HepG2 (cell line): ENCODE data around the gene AKR7A3. TPM values are rescaled to one million over a fixed set of nuclear protein-coding genes. Genes with fewer than 3 reads are reported as not detected.

Experiments used
- ATF7 ChIP-seq, 2 experiments: fragments of 450-650 bp in 1 of 2; sonication (generic) in 1 of 2; formaldehyde crosslinking in 1 of 2; IDR thresholded peaks; 2 replicates each; pipeline versions ENCODE4 v1.4.0 to v1.6.1; 2016 to 2020; ENCODE audit warnings: antibody characterized with exemption in 1 of 2, mild to moderate bottlenecking in 1 of 2, missing genetic modification reagents in 1 of 2
- DBP ChIP-seq: sonication (generic); formaldehyde crosslinking; IDR thresholded peaks from 2 replicates; pipeline ENCODE4 v1.4.0; 2020; ENCODE audit warnings: missing genetic modification reagents; ENCODE audit errors: not compliant biosample characterization
- FOXA3 ChIP-seq: IDR thresholded peaks from 2 replicates; pipeline ENCODE4 v1.6.1; 2016; ENCODE audit warnings: missing genetic modification reagents, missing compliant biosample characterization
- HCFC1 ChIP-seq: fragments of 150-350 bp; IDR thresholded peaks from 2 replicates; pipeline ENCODE4 v1.6.1; 2014; ENCODE audit warnings: low read depth, low read length
- HHEX ChIP-seq: IDR thresholded peaks from 2 replicates; pipeline ENCODE4 v1.6.1; 2016; ENCODE audit warnings: control low read depth
- HNRNPK ChIP-seq: fragments of 200-400 bp; formaldehyde crosslinking; IDR thresholded peaks from 2 replicates; pipeline ENCODE4 v1.6.1; 2018; ENCODE audit warnings: low read length, low read depth, moderate library complexity, mild to moderate bottlenecking; ENCODE audit not compliant: poor library complexity, severe bottlenecking
- IKZF5 ChIP-seq: IDR thresholded peaks from 2 replicates; pipeline ENCODE4 v1.6.1; 2018; ENCODE audit warnings: missing genetic modification reagents, mild to moderate bottlenecking, missing compliant biosample characterization
- MAX ChIP-seq: IDR thresholded peaks from 2 replicates; pipeline ENCODE4 v1.6.1; 2012; ENCODE audit warnings: inconsistent platforms
- NAIF1 ChIP-seq: sonication (generic); formaldehyde crosslinking; IDR thresholded peaks from 2 replicates; pipeline ENCODE4 v1.5.0; 2020; ENCODE audit warnings: mild to moderate bottlenecking, missing genetic modification reagents, borderline replicate concordance
- TCF7 ChIP-seq: sonication (generic); IDR thresholded peaks from 2 replicates; pipeline ENCODE4 v1.6.1; 2016; ENCODE audit warnings: antibody characterized with exemption, low read depth
- TEAD3 ChIP-seq: optimal IDR thresholded peaks from 2 replicates; pipeline ENCODE3; 2016; ENCODE audit warnings: borderline replicate concordance
- THYN1 ChIP-seq: sonication (generic); formaldehyde crosslinking; IDR thresholded peaks from 2 replicates; pipeline ENCODE4 v1.8.1; 2023; ENCODE audit warnings: low read depth, mild to moderate bottlenecking, moderate library complexity, missing genetic modification reagents, borderline replicate concordance
- ZBTB1 ChIP-seq: sonication (generic); formaldehyde crosslinking; IDR thresholded peaks from 2 replicates; pipeline ENCODE4 v1.4.0; 2020; ENCODE audit warnings: missing genetic modification reagents, borderline replicate concordance
- ZBTB21 ChIP-seq: sonication (generic); formaldehyde crosslinking; IDR thresholded peaks from 2 replicates; pipeline ENCODE4 v1.4.0; 2020; ENCODE audit warnings: missing genetic modification reagents
- ZNF232 ChIP-seq: sonication (generic); formaldehyde crosslinking; IDR thresholded peaks from 2 replicates; pipeline ENCODE4 v1.4.0; 2020; ENCODE audit warnings: missing genetic modification reagents, borderline replicate concordance
- ZNF253 ChIP-seq: sonication (generic); formaldehyde crosslinking; IDR thresholded peaks from 2 replicates; pipeline ENCODE4 v1.8.0; 2022; ENCODE audit warnings: mild to moderate bottlenecking, missing genetic modification reagents, borderline replicate concordance
- ZNF460 ChIP-seq: sonication (generic); formaldehyde crosslinking; IDR thresholded peaks from 2 replicates; pipeline ENCODE4 v1.5.1; 2020; ENCODE audit warnings: missing genetic modification reagents, mild to moderate bottlenecking, borderline replicate concordance
- ZNF557 ChIP-seq: sonication (generic); formaldehyde crosslinking; IDR thresholded peaks from 2 replicates; pipeline ENCODE4 v1.4.0; 2020; ENCODE audit warnings: missing genetic modification reagents
- ZNF619 ChIP-seq: sonication (generic); formaldehyde crosslinking; IDR thresholded peaks from 2 replicates; pipeline ENCODE4 v1.4.0; 2020; ENCODE audit warnings: mild to moderate bottlenecking, missing genetic modification reagents
- polyA plus RNA-seq, 8 experiments: library from polyadenylated mRNA; depleted of rRNA in 3 of 8; stranded (reverse) in 7 of 8; unstranded in 1 of 8; fragments of >200 nt; fragmentation: Illumina TruSeq in 4 of 8; extraction: Trizol in 4 of 8; gene quantifications; 2 replicates each; pipeline versions ENCODE4 v1.2.1 to v1.2.3, GENCODE V29; 2011 to 2016; ENCODE audit warnings: low read depth in 4 of 8, missing spikeins in 1 of 8, mixed read lengths in 1 of 8; ENCODE audit not compliant: insufficient read depth in 1 of 8
- total RNA-seq, 5 experiments: library from RNA; depleted of rRNA; stranded (reverse); fragments of >200 nt; fragmentation: Illumina TruSeq; extraction: Trizol; gene quantifications; 2 replicates each; pipeline ENCODE4 v1.2.3, GENCODE V29; 2016; ENCODE audit warnings: low read depth in 1 of 5
- TF ChIP-seq, protein P1 (sequence below): sonication (generic); formaldehyde crosslinking; IDR thresholded peaks from 2 replicates; pipeline ENCODE4 v1.8.0; 2023; ENCODE audit warnings: mild to moderate bottlenecking, missing genetic modification reagents
- TF ChIP-seq, protein P2 (sequence below): sonication (generic); formaldehyde crosslinking; IDR thresholded peaks from 2 replicates; pipeline ENCODE4 v1.4.0; 2020; ENCODE audit warnings: missing genetic modification reagents, low read depth, mild to moderate bottlenecking, borderline replicate concordance

The AKR7A3 gene
- total and polyA plus RNA-seq, 2 of the 13 experiments (the other 11 are each of a cell fraction or from before 2014, with no cell fraction given): 0.58 to 1.00 TPM

- TF ChIP-seq THYN1 (CRISPR knock-in tag) (no peak), ZNF232 (CRISPR knock-in tag) (0 out of 2 replicates have a peak, but pooled peaks have one; percentile 37), NAIF1 (CRISPR knock-in tag) (0 out of 2 replicates have a peak, but pooled peaks have one; percentile 28), ATF7 (IDR thresholded peaks at IDR 0.05) (no peak), ATF7 (CRISPR knock-in tag; IDR thresholded peaks at IDR 0.05) (0 out of 2 replicates have a peak, but pooled peaks have one; percentile 55), MAX (peak; percentile 98), ZBTB21 (CRISPR knock-in tag) (no peak), ZNF460 (CRISPR knock-in tag) (no peak), ZNF619 (CRISPR knock-in tag) (0 out of 2 replicates have a peak, but pooled peaks have one; percentile 12), HNRNPK (peak; percentile 78), TEAD3 (CRISPR knock-in tag) (peak; percentile 80), ZBTB1 (CRISPR knock-in tag) (no peak), IKZF5 (CRISPR knock-in tag) (peak; percentile 88), ZNF557 (CRISPR knock-in tag) (no peak), DBP (no peak), TCF7 (no peak), ZNF253 (CRISPR knock-in tag) (no peak), HCFC1 (peak; percentile 36; the same call in 1 of the 2 replicates), HHEX (CRISPR knock-in tag) (no peak), FOXA3 (CRISPR knock-in tag) (peak; percentile 40; the same call in 1 of the 2 replicates)
- TF ChIP-seq, protein P1, sequence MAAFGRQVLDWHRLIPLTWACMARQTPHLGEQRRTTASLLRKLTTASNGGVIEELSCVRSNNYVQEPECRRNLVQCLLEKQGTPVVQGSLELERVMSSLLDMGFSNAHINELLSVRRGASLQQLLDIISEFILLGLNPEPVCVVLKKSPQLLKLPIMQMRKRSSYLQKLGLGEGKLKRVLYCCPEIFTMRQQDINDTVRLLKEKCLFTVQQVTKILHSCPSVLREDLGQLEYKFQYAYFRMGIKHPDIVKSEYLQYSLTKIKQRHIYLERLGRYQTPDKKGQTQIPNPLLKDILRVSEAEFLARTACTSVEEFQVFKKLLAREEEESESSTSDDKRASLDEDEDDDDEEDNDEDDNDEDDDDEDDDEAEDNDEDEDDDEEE (CRISPR knock-in tag): no peak; the same call in 1 of the 2 replicates
- TF ChIP-seq, protein P2, sequence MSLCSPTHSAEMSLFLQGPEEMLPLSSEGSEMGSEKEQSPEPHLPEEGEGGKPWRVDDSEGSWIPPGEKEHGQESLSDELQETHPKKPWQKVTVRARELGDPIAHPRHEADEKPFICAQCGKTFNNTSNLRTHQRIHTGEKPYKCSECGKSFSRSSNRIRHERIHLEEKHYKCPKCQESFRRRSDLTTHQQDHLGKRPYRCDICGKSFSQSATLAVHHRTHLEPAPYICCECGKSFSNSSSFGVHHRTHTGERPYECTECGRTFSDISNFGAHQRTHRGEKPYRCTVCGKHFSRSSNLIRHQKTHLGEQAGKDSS (CRISPR knock-in tag): peak; percentile 22; the same call in 1 of the 2 replicates
Observed at GRCh38 chr1:19251305-19252196, 37.0 kb downstream of the AKR7A3 start, which contains the start of the genes EMC1 and MRTO4 (continued).
